Measurements from ENCODE around the gene CERS6.

Gene CERS6

GRCh38 chr2:168510125-168510756 lies 54.2 kb downstream of the CERS6 start:
- no peak for TF ChIP-seq CTCF (IDR thresholded peaks at IDR 0.05; ENCODE audit: low read depth, low read length)
- DNase-seq = no peak
- H3K36me3 ChIP-seq = no peaks in the 10 kb centered on the region
- no peaks in the 10 kb centered on the region for H3K4me1 ChIP-seq
- no peaks in the 10 kb centered on the region for H3K9me3 ChIP-seq
- H3K4me3 ChIP-seq (ENCODE audit: low read depth, low read length) = no peak overlapping the region
- H3K27me3 ChIP-seq = no peaks in the 10 kb centered on the region

- no peaks in the 10 kb centered on the region for H3K36me3 ChIP-seq
- no peak for DNase-seq
- H3K4me3 ChIP-seq (ENCODE audit: low read depth, low read length) = no peak overlapping the region
- no peak for TF ChIP-seq CTCF (IDR thresholded peaks at IDR 0.05; ENCODE audit: low read depth, low read length)
- H3K4me1 ChIP-seq = peaks cover 5% of the 10 kb centered on the region
- no peaks in the 10 kb centered on the region for H3K9me3 ChIP-seq
- H3K27me3 ChIP-seq = no peaks in the 10 kb centered on the region
Measured at GRCh38 chr2:168514692-168515091, 58.6 kb downstream of the CERS6 start.

- DNase-seq = no peak
- Histone ChIP-seq H3K36me3 (no peaks in the 10 kb centered on the region), H3K4me3 (ENCODE audit: low read depth, low read length) (no peak overlapping the region), H3K9me3 (no peaks in the 10 kb centered on the region), H3K4me1 (peaks cover 5% of the 10 kb centered on the region), H3K27me3 (no peaks in the 10 kb centered on the region)
- no peak for TF ChIP-seq CTCF (IDR thresholded peaks at IDR 0.05; ENCODE audit: low read depth, low read length)
Measured at GRCh38 chr2:168515502-168515901, 59.4 kb downstream of the CERS6 start.

GRCh38 chr2:168517816-168518215 lies 61.7 kb downstream of the CERS6 start:
- H3K27me3 ChIP-seq = no peaks in the 10 kb centered on the region
- no peak overlapping the region for H3K4me3 ChIP-seq (ENCODE audit: low read depth, low read length)
- TF ChIP-seq CTCF (IDR thresholded peaks at IDR 0.05; ENCODE audit: low read depth, low read length) = no peak
- peaks cover 5% of the 10 kb centered on the region for H3K4me1 ChIP-seq
- no peak for DNase-seq
- H3K9me3 ChIP-seq = no peaks in the 10 kb centered on the region
- no peaks in the 10 kb centered on the region for H3K36me3 ChIP-seq

GRCh38 chr2:168518555-168519066 lies 62.5 kb downstream of the CERS6 start:
- Histone ChIP-seq H3K4me1 (peaks cover 5% of the 10 kb centered on the region), H3K27me3 (no peaks in the 10 kb centered on the region), H3K36me3 (no peaks in the 10 kb centered on the region), H3K9me3 (no peaks in the 10 kb centered on the region), H3K4me3 (ENCODE audit: low read depth, low read length) (no peak overlapping the region)
- peak; percentile 7 for DNase-seq
- TF ChIP-seq CTCF (IDR thresholded peaks at IDR 0.05; ENCODE audit: low read depth, low read length) = no peak

- TF ChIP-seq CTCF (IDR thresholded peaks at IDR 0.05; ENCODE audit: low read depth, low read length) = no peak
- Histone ChIP-seq H3K4me1 (peaks cover 5% of the 10 kb centered on the region), H3K9me3 (no peaks in the 10 kb centered on the region), H3K27me3 (no peaks in the 10 kb centered on the region), H3K36me3 (no peaks in the 10 kb centered on the region), H3K4me3 (ENCODE audit: low read depth, low read length) (no peak overlapping the region)
- no peak for DNase-seq
Measured at GRCh38 chr2:168519534-168520308, 63.6 kb downstream of the CERS6 start.

Measured in BE2C (cell line).